Urinary bladder (tissue), 4 donors: Measurements from ENCODE around the gene PLP1. TPM values are rescaled to one million over a fixed set of nuclear protein-coding genes. Genes with fewer than 3 reads are reported as not detected.

Experiments
- DNase-seq: peaks from one replicate; pipeline ENCODE4 v3.0.0-alpha.2; 2015; ENCODE audit errors: extremely low spot score
- H3K27ac ChIP-seq: one replicate; pipeline ENCODE4 v1.5.1; 2013; ENCODE audit warnings: low read depth, mild to moderate bottlenecking, moderate library complexity
- H3K36me3 ChIP-seq: one replicate; pipeline ENCODE4 v1.6.1; 2013; ENCODE audit warnings: mild to moderate bottlenecking, moderate library complexity; ENCODE audit not compliant: insufficient read depth
- H3K4me1 ChIP-seq: one replicate; pipeline ENCODE4 v1.6.1; 2013; ENCODE audit warnings: mild to moderate bottlenecking, moderate library complexity; ENCODE audit not compliant: insufficient read depth
- H3K4me3 ChIP-seq: one replicate; pipeline ENCODE4 v1.5.1; 2013; ENCODE audit warnings: low read depth, low read length
- WGBS: extraction: QIAGEN DNeasy Blood & Tissue Kit; methylation state at CpG from one replicate; pipeline ENCODE4 v1.1.7; 2013; 5-methylcytosine and 5-hydroxymethylcytosine counted together
- polyA plus RNA-seq: library from polyadenylated mRNA; stranded (reverse); fragments of 200-250 nt; gene quantifications from one replicate; pipeline ENCODE4 v1.2.3, GENCODE V29; 2013
- total RNA-seq: library from RNA; depleted of rRNA; stranded (reverse); fragments of >200 nt; gene quantifications from one replicate; pipeline ENCODE4 v1.2.3, GENCODE V29; 2014
- donor health status: healthy with polysubstance abuse.
- donor health status: healthy.

PLP1 gene
- total and polyA plus RNA-seq, 2 donors: 20.9 to 68.2 TPM

DNA sequence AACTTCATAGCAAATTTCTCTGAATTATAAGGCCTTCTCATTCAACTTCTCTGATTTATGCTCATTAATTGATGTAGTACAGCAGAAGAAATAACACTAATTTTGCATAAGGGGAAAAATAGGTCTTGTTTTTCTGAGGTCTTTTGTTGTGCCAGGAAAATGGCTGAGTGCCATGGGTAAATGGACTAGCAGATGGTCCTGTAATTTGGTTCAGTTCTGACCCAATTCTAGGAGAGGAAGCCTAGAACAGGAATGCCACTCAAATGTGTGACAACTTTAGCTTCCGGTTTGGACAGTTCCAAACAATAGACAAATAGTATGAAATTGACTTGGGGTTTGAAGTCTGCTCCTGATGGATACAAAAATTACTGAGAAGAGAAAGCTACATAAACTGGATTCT is 49.2 kb downstream of the PLP1 start:
- no peak for DNase-seq
- no peak overlapping the region for H3K4me3 ChIP-seq
- 71% methylated on average over 1 of the region's 1 CpG for whole genome bisulfite sequencing

DNA sequence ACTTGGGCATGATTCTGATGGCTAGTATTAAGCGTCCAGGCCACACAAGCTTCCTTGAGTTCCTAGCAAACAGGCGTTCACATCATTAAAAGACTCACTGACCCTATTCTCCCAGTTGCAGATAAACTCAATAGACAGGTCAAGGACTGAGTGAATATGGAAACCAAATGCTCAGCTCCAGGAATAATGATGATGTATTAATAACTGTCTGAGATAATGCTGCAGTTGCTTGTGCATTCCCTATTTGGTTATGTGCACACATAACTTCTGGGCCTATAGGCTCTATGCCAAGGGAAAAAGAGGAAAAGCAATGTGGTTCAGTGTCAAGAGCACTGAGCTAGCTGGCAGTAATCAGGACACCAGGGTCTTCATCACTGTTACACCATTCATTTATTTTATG is 51.9 kb downstream of the PLP1 start:
- Histone ChIP-seq H3K27ac (peak overlapping the region; percentile 38), H3K36me3 (no peaks in the 10 kb centered on the region), H3K4me3 (no peak overlapping the region), H3K4me1 (no peaks in the 10 kb centered on the region)
- 38% methylated on average over 2 of the region's 2 CpGs for WGBS
- no peak for DNase-seq

More for the DNA sequence above, 49.2 kb downstream of the PLP1 start:
- Histone ChIP-seq H3K36me3 (no peaks in the 10 kb centered on the region), H3K27ac (no peak overlapping the region), H3K4me1 (no peaks in the 10 kb centered on the region)

DNA sequence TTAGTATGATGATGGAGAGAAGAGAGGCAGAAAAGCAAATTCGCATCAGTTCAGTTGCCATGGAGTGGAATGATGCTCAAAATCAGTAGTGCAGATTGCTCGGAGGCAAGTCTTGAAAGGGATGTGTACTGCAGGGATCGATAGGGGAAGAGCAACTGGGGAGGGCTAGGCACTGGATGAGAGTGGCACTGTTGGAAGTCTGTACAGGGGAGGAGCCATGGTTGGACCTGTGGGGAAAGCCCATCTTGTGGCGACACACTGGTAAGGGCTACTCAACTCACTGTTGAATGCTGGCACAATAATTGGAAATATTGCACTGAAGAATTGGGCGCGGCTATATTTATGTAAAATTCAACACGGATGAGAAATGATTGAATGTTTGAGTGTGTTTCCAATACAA is 54.2 kb downstream of the PLP1 start:
- Histone ChIP-seq H3K27ac (no peak overlapping the region), H3K4me1 (no peaks in the 10 kb centered on the region), H3K4me3 (no peak overlapping the region), H3K36me3 (no peaks in the 10 kb centered on the region)
- WGBS: 66% methylated on average over 7 of the region's 7 CpGs
- no peak for DNase-seq

DNA sequence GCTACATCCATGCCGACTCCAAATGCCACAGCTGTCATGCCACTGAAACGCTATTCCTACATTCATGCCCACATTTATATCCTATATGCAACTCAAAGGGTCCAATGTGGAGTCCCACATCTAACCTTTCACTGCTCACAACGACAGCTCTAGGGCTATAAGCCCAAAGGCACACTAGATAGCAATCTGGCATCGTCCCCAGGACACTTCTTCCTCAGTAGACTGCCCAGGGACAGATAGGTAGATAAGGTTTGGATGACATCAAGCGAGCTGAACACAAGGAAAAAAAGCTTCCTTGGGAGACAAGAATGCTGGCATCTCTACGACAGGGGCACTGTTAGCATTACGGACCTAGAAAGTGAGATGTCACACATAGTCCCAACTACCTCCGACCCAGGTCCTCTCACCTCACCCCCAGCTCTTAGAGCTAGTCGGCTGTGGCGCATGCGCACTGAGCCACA is 54.7 kb downstream of the PLP1 start:
- Histone ChIP-seq H3K27ac (no peak overlapping the region), H3K4me1 (no peaks in the 10 kb centered on the region), H3K4me3 (peak overlapping the region; percentile 53), H3K36me3 (no peaks in the 10 kb centered on the region)
- WGBS: 11% methylated on average over 11 of the region's 11 CpGs
- DNase-seq: no peak

DNA sequence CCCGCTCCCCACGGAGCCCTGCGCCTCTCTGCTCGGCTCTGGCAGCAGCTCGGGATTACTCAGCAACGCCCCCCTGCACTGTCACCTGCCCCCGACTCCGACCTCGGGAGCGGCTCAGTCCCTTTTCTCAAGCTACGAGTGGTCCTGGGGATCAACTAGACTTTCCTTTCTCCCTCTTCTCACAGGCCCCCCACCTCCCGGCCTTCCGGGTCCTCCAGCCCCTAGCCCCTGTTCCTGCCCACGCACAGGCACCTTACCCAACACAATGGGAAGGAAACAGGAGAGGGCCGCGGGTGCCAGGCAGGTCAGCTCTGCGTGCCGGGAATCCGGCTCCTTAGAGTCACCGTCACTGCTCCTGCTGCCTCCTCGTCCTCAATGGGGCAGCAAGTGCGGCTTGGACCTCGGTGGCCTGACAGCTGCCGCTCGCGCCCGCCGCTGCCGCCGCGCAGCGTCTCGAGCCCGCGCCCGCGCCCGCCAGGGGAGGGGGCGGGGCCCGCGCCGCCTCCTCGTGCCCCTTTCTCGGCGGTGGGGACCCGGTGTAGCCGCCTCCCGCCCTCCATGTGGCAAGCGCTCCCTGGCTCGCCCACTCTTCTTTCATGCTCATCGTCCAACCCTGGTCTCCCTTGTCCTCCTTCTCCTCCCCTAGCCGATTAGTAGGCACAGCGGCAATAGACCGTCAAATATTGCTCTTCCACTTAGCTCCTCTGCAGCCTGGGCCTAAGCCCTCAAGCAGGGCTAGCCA is 55.3 kb downstream of the PLP1 start, which contains the start of gene RAB9B:
TSS of gene RAB9B (minus strand) at position 455 of the 742 bp plus-strand sequence. CDS start 6,473 bp downstream, outside the sequence.
- DNase-seq: no peak
- Histone ChIP-seq H3K27ac (no peak within 1 kb of the TSS), H3K4me3 (peak within 1 kb of the TSS; percentile 53), H3K4me1 (no peaks in the 10 kb centered on the region), H3K36me3 (no peaks in the 10 kb centered on the region)
- WGBS: under 1% methylated on average over 52 of the region's 54 CpGs

DNA sequence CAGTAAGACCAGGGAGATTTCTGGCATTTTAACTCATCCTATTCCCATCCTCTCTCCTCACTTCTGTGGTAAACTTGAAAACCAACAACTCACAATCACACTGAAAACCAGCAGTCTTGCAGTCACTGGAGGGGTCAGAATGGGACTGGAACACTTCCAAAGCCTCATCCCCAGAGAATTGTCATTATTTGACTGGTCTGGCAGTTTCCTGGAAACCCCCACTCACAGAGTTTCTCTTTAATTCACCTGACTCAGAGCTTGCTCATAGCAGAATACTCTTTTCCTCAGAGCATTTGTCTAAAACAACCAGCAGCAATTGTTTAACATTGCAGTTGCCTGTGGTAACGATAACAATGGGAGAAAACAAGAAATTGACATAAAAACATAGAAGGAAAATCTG is 62.8 kb downstream of the PLP1 start:
- Histone ChIP-seq H3K36me3 (no peaks in the 10 kb centered on the region), H3K4me3 (no peak overlapping the region), H3K27ac (no peak overlapping the region), H3K4me1 (no peaks in the 10 kb centered on the region)
- WGBS: 71% methylated on average over 1 of the region's 1 CpG
- no peak for DNase-seq

Other genes starting within 250 kb of the PLP1 start
- 42.0 TPM for gene TCEAL4, start 191.3 kb upstream of the PLP1 start, total RNA-seq
- 620 TPM for gene TCEAL4, start 191.3 kb upstream of the PLP1 start, polyA plus RNA-seq
- gene TCEAL3, start 168.9 kb upstream of the PLP1 start, total RNA-seq: 8.8 TPM
- 153 TPM for gene TCEAL3, start 168.9 kb upstream of the PLP1 start, polyA plus RNA-seq
- 48.1 TPM for gene TCEAL1, start 147.9 kb upstream of the PLP1 start, total RNA-seq
- gene TCEAL1, start 147.9 kb upstream of the PLP1 start, polyA plus RNA-seq: 243 TPM
- gene MORF4L2, start 90.1 kb upstream of the PLP1 start, total RNA-seq: 347 TPM
- 484 TPM for gene MORF4L2, start 90.1 kb upstream of the PLP1 start, polyA plus RNA-seq
- not detected for gene TMEM31, start 65.9 kb upstream of the PLP1 start, total RNA-seq
- not detected for gene TMEM31, start 65.9 kb upstream of the PLP1 start, polyA plus RNA-seq
- gene RAB9B, start 55.4 kb downstream of the PLP1 start, total RNA-seq: 33.6 TPM
- 16.2 TPM for gene RAB9B, start 55.4 kb downstream of the PLP1 start, polyA plus RNA-seq
- gene TMSB15B, start 185.8 kb downstream of the PLP1 start, total RNA-seq: 18.6 TPM
- gene TMSB15B, start 185.8 kb downstream of the PLP1 start, polyA plus RNA-seq: 9.3 TPM
- not detected for gene H2BW1, start 236.9 kb downstream of the PLP1 start, total RNA-seq
- not detected for gene H2BW1, start 236.9 kb downstream of the PLP1 start, polyA plus RNA-seq